ENCODE data around the gene UPF2.

The UPF2 gene

DNA sequence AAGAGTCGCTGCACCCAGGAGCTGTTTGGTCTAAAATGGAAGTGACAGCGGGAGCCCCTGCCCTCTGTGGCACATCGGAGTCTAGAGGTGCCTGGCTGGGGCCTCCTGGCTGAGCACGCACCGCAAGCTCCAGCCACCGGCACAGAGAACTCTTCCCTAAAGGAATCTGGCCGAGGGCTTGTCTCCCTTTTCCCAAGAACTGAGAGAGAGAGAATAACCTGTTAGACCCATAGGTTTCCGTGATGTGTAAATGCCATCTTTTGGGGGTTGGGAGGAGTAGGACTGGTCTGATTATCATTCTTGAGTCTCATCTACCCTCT lies 172.2 kb downstream of the UPF2 start:
- no peak for DNase-seq (ENCODE audit: low read depth)
- TF ChIP-seq, protein P1, sequence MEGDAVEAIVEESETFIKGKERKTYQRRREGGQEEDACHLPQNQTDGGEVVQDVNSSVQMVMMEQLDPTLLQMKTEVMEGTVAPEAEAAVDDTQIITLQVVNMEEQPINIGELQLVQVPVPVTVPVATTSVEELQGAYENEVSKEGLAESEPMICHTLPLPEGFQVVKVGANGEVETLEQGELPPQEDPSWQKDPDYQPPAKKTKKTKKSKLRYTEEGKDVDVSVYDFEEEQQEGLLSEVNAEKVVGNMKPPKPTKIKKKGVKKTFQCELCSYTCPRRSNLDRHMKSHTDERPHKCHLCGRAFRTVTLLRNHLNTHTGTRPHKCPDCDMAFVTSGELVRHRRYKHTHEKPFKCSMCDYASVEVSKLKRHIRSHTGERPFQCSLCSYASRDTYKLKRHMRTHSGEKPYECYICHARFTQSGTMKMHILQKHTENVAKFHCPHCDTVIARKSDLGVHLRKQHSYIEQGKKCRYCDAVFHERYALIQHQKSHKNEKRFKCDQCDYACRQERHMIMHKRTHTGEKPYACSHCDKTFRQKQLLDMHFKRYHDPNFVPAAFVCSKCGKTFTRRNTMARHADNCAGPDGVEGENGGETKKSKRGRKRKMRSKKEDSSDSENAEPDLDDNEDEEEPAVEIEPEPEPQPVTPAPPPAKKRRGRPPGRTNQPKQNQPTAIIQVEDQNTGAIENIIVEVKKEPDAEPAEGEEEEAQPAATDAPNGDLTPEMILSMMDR (conservative IDR thresholded peaks at IDR 0.05; ENCODE audit: control insufficient read depth, insufficient read depth, low read depth, low read length), result no peak
- no peak overlapping the region for H3K4me3 ChIP-seq (ENCODE audit: control insufficient read depth, low read depth, low read length)
